HG03280 (cell line): ENCODE data around the gene HOXB6.

Experiments
- ATAC-seq: cut with Tn5 transposase; IDR thresholded peaks from one replicate; pipeline ENCODE4 v1.9.1; 2021; ENCODE audit warnings: mild to moderate bottlenecking, moderate library complexity; ENCODE audit not compliant: unreplicated experiment

The HOXB6 gene

DNA sequence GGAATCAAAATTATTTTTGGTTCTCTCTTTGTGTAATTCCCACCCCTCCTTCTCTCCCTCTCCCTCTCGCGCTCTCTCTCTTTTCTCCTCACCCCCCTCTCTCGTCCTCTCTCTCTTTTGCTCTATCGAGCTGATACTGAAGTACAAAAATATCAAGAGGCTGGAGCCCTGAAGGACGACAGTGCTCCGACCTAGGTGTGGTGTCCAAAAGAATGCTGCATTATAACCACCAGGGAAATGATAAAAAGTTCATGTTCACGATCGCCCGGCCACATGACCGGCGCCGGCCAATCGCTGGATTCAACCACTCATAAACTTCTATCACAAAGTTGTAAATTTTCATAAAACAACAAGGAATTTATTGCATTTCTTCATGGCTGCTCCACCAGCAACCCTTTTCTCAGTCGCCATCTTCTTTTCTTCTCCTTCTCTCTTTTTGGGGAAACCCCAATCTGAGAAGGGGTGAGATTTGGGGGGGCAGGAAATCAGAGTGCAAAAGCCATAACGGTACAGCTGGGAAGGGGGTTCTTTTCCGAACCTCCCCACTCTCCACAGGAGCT, at the start of gene HOXB6:
TSS of gene HOXB6 (minus strand) at position 217 of the 560 bp plus-strand sequence. CDS start 6,836 bp downstream, outside the sequence.
- no peak for ATAC-seq

- no peak for ATAC-seq
Observed at GRCh38 chr17:48649741-48650140, 45.0 kb upstream of the HOXB6 start.

DNA sequence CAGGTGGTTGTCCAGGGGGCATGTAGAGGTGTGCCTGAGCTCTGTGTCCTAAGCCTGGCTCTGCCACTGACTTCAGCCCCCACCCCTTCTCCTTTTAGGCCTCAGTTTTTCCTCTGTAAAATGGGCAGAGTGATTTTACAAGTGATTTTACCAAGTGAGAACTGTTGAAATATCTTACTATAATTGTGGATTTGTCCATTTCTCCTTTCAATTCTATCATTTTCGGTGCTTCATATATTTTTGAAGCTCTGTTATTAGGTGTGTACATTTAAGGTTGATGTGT, 43.1 kb upstream of the HOXB6 start:
- no peak for ATAC-seq

- no peak for ATAC-seq
Observed at GRCh38 chr17:48647103-48647962, 42.5 kb upstream of the HOXB6 start.

GRCh38 chr17:48646183-48647102, 41.7 kb upstream of the HOXB6 start:
- ATAC-seq, result no peak

GRCh38 chr17:48645639-48646182, 40.9 kb upstream of the HOXB6 start:
- ATAC-seq, result no peak

DNA sequence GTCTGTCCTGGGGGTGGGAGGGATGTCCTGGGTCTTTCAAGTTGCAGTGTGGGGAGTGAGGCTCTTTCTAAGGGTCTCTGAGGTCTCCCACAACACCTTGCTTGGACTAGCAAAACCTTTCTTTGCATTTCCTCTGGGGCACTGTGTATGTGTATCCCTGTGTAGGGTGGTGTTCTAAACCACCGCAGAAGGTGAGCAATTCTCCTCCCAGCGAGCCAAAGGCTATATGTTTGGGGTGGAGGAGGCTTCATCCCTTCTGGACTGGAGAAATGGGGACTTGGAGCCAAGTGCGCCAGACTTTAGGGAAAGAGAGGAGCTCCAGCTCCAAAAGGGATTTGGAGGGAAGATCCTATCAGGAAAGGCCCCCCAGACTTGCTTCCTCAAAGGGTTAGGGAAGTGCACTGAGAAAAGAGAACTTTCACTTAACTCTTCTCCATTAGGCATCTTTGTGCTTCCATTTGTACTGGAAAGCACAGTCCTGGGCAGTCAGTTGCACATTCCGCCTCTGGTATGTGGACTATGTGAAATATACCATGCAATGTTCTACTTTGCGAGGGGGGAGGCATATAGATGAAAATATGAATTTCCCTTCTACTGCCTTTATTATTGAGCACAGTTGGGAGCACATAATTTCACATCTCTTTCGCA, 40.2 kb upstream of the HOXB6 start:
- ATAC-seq, result no peak

DNA sequence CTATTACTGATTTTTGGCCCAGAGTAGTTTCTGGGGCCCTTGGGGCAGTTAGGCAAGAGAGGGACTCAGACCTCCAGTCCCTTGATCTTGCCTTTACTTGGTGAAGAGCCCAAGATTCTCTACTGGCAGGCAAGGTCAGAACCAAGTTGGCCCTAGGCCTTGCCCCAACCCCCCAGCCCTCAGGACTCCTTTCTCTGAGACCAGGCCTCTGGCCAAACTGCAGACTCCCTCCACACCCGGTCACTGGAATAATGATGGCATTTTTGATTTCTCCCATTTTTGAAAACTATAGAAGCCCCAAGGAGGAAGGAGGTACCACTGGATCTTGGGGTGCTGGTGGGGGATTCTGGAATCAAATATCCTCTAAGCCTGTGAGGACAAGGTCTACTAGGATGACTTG, 39.4 kb upstream of the HOXB6 start:
- no peak for ATAC-seq

GRCh38 chr17:48643697-48644012, 38.9 kb upstream of the HOXB6 start:
- ATAC-seq, result no peak

- ATAC-seq, result no peak
Observed at GRCh38 chr17:48642843-48643696, 38.3 kb upstream of the HOXB6 start.

DNA sequence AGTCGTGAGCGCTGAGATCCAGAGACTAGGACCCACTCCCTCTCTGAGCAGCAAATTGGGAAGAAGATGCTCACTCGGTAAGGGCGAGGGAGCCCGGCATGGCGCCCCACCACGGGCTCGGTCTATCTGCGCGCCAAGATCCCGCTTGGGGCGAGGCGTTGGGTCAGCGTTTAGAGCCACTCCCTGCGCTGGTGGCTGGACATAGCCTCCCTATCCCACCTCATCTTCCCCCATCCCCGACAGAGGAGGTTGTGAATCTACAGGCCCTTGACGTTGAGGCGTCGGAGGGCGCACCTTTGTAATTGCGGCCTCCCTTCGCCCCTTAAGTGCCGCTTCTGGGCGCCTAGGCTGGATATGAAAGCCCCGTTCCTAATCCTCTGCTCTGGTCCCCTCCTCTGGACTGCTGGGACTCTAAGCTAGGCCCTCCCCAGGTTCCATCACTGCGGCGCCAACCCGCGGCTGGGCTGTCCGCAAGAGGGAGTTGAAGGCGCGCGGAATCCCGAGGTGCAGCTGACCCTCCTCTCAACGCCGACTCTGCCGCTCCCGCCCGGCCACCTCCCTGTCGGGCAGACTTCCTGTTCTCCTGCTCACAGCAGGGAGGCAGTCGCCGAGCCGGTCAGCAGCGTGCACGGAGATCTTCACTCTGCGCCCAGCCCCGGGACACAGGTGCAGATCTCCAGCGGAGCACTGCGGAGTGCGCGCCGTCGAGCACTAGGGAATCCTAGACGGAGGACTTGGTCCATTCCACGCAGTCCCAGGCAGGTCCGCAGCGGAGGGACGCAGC, 37.5 kb upstream of the HOXB6 start:
- no peak for ATAC-seq

DNA sequence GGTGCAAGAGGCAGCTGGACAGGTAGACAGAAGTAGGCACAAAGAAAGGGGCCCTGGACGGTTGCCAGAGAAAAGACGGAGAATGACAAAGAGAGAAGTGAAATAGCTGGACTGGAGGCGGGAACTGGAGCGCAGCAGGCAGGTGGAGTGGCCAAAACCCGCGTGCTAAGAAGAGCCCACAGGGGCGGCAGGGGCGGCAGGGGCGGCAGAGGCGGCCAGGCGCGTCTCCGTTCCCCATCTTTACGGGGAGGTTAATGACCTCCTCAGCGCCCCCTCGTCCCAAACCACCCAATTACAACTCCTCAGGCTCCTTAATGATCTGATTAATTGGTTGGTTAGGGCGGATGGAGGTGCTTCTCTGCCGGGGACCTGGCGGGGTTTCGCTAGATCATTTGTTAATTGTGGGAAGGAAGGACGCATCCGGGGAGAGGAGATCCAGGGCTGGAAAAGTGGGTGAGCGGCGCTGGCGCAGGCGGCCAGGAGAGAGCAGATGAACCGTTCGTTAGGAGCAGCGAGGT, 36.8 kb upstream of the HOXB6 start:
- ATAC-seq, result no peak

DNA sequence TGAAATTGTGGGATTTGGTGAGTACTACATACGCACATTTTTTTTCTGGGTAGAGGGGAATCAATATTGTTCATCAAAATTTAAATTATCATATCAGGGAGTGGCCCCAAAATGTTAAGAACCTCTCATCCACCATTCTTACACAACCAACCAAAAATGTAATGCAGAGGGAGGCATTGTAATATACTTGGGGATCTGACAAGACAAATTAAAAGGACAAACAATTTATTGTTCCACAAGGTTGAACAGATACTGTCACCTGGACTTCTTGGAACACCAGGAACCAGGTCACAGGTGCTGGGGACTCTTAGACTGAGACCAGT, 36.0 kb upstream of the HOXB6 start:
- no peak for ATAC-seq

- ATAC-seq, result no peak
Observed at GRCh38 chr17:48639982-48640857, 35.4 kb upstream of the HOXB6 start.

DNA sequence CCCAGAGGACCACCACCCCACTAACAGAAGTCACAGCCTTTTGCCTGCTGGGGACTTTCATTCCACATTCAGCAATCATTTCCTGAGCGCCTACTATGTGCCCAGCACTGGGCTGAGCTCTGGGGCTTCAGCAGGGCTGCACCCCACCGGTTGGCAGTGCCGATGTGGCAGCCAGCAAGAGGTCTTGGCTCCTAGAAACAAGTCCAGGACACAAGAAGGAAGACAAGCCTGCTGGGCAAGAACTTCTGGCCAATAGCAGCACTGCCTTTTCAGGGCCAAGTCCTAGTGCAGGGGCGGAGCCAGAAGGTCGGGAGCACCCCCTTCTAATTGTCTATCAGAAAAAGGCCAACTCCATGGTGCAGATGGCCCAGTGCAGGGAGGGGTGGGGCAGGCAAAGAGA, 34.4 kb upstream of the HOXB6 start:
- ATAC-seq, result no peak

- no peak for ATAC-seq
Observed at GRCh38 chr17:48637323-48638260, 32.8 kb upstream of the HOXB6 start.
